Breast epithelium (tissue), 3 donors: ENCODE results near the gene TPX2.

Source experiments
- CTCF ChIP-seq, 3 donors: fragments of 450-650 bp; IDR thresholded peaks; one replicate each; pipeline ENCODE4 v1.5.1; 2016 to 2017; ENCODE audit warnings: antibody characterized with exemption in 3 of 3, mild to moderate bottlenecking in 3 of 3, moderate library complexity in 3 of 3
- POLR2A ChIP-seq: fragments of 450-650 bp; IDR thresholded peaks from one replicate; pipeline ENCODE4 v1.6.1; 2016; ENCODE audit warnings: antibody characterized with exemption, mild to moderate bottlenecking, moderate library complexity

- TF ChIP-seq POLR2A = no peak
- no peak for TF ChIP-seq CTCF (IDR thresholded peaks at IDR 0.05)
Measured at GRCh38 chr20:31720486-31721407, 18.3 kb upstream of the TPX2 start.
